AG04450 (cell line): ENCODE measurements around the gene TAC4. TPM values are rescaled to one million over a fixed set of nuclear protein-coding genes. Genes with fewer than 3 reads are reported as not detected.

Experiments
- CTCF ChIA-PET: fragments of 300-600, 350-600 bp; formaldehyde crosslinking; extraction: SDS; loops from one replicate; lab custom pipeline; 2022; ENCODE audit warnings: antibody characterized with exemption, inconsistent platforms; lab: Charles Lee
- POLR2A ChIA-PET: fragments of 350-600 bp; formaldehyde crosslinking; extraction: SDS; loops from one replicate; lab custom pipeline; 2021; ENCODE audit warnings: antibody characterized with exemption, inconsistent platforms; lab: Yijun Ruan, JAX
- DNase-seq: peaks from one replicate; pipeline ENCODE4 v3.0.0-alpha.2; 2011; ENCODE audit warnings: low read depth, low spot score
- H3K27ac ChIP-seq: one replicate; pipeline ENCODE4 v1.5.1; 2012; ENCODE audit warnings: low read depth, low read length, control low read depth
- H3K27me3 ChIP-seq: one replicate; pipeline ENCODE4 v1.6.0; 2012; ENCODE audit warnings: low read length; ENCODE audit not compliant: control insufficient read depth, insufficient read depth
- H3K4me3 ChIP-seq: 2 replicates; pipeline ENCODE4 v1.5.1; 2011; ENCODE audit warnings: mild to moderate bottlenecking, low read depth, low read length, control low read depth
- H3K9me3 ChIP-seq: 2 replicates; pipeline ENCODE4 v1.5.1; 2012; ENCODE audit warnings: low read length; ENCODE audit not compliant: control insufficient read depth, insufficient read depth
- CTCF ChIP-seq: IDR thresholded peaks from 2 replicates; pipeline ENCODE4 v1.5.1; 2011; ENCODE audit warnings: low read depth, low read length, control low read depth, inconsistent platforms
- polyA plus RNA-seq: library from polyadenylated mRNA; depleted of rRNA; stranded (reverse); fragments of >200 nt; gene quantifications from 2 replicates; pipeline ENCODE4 v1.2.3, GENCODE V29; 2011

TAC4 gene
- polyA plus RNA-seq, 1 experiment: not detected

GRCh38 chr17:49848739-49849138 is 870 bp upstream of the TAC4 start:
- ChIA-PET POLR2A (no interaction called here), CTCF (interaction anchor here (2.3 kb wide), 1 partner anchor 149 kb away, joined by 25 read pairs; no protein-coding TSS in a partner anchor)
- Histone ChIP-seq H3K27me3 (peaks cover 12% of the 10 kb centered on the region), H3K9me3 (no peaks in the 10 kb centered on the region; the same call in 1 of the 2 replicates), H3K27ac (no peak overlapping the region), H3K4me3 (no peak overlapping the region)
- TF ChIP-seq CTCF: no peak
- DNase-seq: no peak

GRCh38 chr17:49846938-49847712 is 744 bp downstream of the TAC4 start:
- ChIA-PET CTCF (interaction anchor here (1.3 kb wide), 1 partner anchor 151 kb away, joined by 3 read pairs; no protein-coding TSS in a partner anchor), POLR2A (no interaction called here)
- no peak overlapping the region for H3K27ac ChIP-seq

GRCh38 chr17:49845321-49845720 is 2.5 kb downstream of the TAC4 start:
- CTCF ChIA-PET: interaction anchor here (0.9 to 1.9 kb wide), 3 partner anchors 15 to 153 kb away, joined by 3 to 7 read pairs (median 4); no protein-coding TSS in a partner anchor
- no peak overlapping the region for H3K27ac ChIP-seq
- POLR2A ChIA-PET: interaction anchor here (1.0 kb wide), 1 partner anchor 21 kb away, joined by 3 read pairs; no protein-coding TSS in a partner anchor
- no peak for DNase-seq
- no peaks in the 10 kb centered on the region for H3K9me3 ChIP-seq
- TF ChIP-seq CTCF: no peak
- no peaks in the 10 kb centered on the region for H3K27me3 ChIP-seq
- H3K4me3 ChIP-seq: no peak overlapping the region

More at GRCh38 chr17:49846938-49847712, 744 bp downstream of the TAC4 start:
- Histone ChIP-seq H3K4me3 (no peak overlapping the region), H3K27me3 (peaks cover 2% of the 10 kb centered on the region), H3K9me3 (no peaks in the 10 kb centered on the region; the same call in 1 of the 2 replicates)
- TF ChIP-seq CTCF: no peak
- no peak for DNase-seq

GRCh38 chr17:49843774-49844350 is 4.0 kb downstream of the TAC4 start:
- Histone ChIP-seq H3K4me3 (no peak overlapping the region), H3K27me3 (no peaks in the 10 kb centered on the region), H3K27ac (no peak overlapping the region), H3K9me3 (no peaks in the 10 kb centered on the region)
- DNase-seq: no peak
- CTCF ChIA-PET: interaction anchor here (1.9 kb wide), 1 partner anchor 154 kb away, joined by 7 read pairs; no protein-coding TSS in a partner anchor
- TF ChIP-seq CTCF: peak; percentile 34; the same call in 1 of the 2 replicates
- POLR2A ChIA-PET: no interaction called here

- Histone ChIP-seq H3K9me3 (no peaks in the 10 kb centered on the region), H3K27ac (no peak overlapping the region), H3K4me3 (no peak overlapping the region), H3K27me3 (no peaks in the 10 kb centered on the region)
- ChIA-PET POLR2A (no interaction called here), CTCF (no interaction called here)
- TF ChIP-seq CTCF: no peak
- no peak for DNase-seq
Observed at GRCh38 chr17:49842846-49843245, 5.0 kb downstream of the TAC4 start.
